GM18520 (cell line): ENCODE results near the gene HSD17B1.
"Not testable (repeated sequence)": the region's sequence is repeated elsewhere in the genome, so short reads cannot be mapped to it uniquely, and the experiment has no call there.

Experiments used
- ATAC-seq: cut with Tn5 transposase; IDR thresholded peaks from one replicate; pipeline ENCODE4 v1.9.1; 2021; ENCODE audit not compliant: unreplicated experiment

Gene HSD17B1

GRCh38 chr17:42545755-42546505 is 6.8 kb upstream of the HSD17B1 start:
- not testable (repeated sequence) for ATAC-seq

- no peak for ATAC-seq
Observed at GRCh38 chr17:42547001-42547461, 5.7 kb upstream of the HSD17B1 start.

GRCh38 chr17:42547698-42548069 is 5.0 kb upstream of the HSD17B1 start:
- ATAC-seq, result no peak

- ATAC-seq, result peak; percentile 45
Observed at GRCh38 chr17:42548070-42548837, 4.5 kb upstream of the HSD17B1 start.

GRCh38 chr17:42548993-42549755 is 3.5 kb upstream of the HSD17B1 start:
- no peak for ATAC-seq

GRCh38 chr17:42553161-42553818 is 567 bp downstream of the HSD17B1 start:
- ATAC-seq, result no peak

GRCh38 chr17:42553866-42554249 is 1.1 kb downstream of the HSD17B1 start:
- ATAC-seq, result no peak

- ATAC-seq, result peak; percentile 50
Observed at GRCh38 chr17:42554250-42555121, 1.8 kb downstream of the HSD17B1 start.

- ATAC-seq, result no peak
Observed at GRCh38 chr17:42555122-42555622, 2.4 kb downstream of the HSD17B1 start.

GRCh38 chr17:42555961-42556617 is 3.4 kb downstream of the HSD17B1 start:
- not testable (repeated sequence) for ATAC-seq

- no peak for ATAC-seq
Observed at GRCh38 chr17:42559075-42559474, 6.4 kb downstream of the HSD17B1 start.

- ATAC-seq, result no peak
Observed at GRCh38 chr17:42560246-42560645, 7.5 kb downstream of the HSD17B1 start.

GRCh38 chr17:42561897-42562387 is 9.2 kb downstream of the HSD17B1 start, which contains the start of gene COASY:
Gene COASY (plus strand): TSS chr17:42562148. CDS start chr17:42562623, 475 bp downstream.
- ATAC-seq, result peak; percentile 50

- ATAC-seq, result no peak
Observed at GRCh38 chr17:42562388-42563142, 9.8 kb downstream of the HSD17B1 start.

- no peak for ATAC-seq
Observed at GRCh38 chr17:42563143-42563509, 10.4 kb downstream of the HSD17B1 start.

GRCh38 chr17:42563543-42563942 is 10.8 kb downstream of the HSD17B1 start:
- ATAC-seq, result no peak

- ATAC-seq, result no peak
Observed at GRCh38 chr17:42563950-42564349, 11.2 kb downstream of the HSD17B1 start.

GRCh38 chr17:42564815-42565522 is 12.2 kb downstream of the HSD17B1 start:
- no peak for ATAC-seq
